ENCODE measurements around the gene TIMM13.

Gene TIMM13

GRCh38 chr19:2382530-2383222 is 44.7 kb downstream of the TIMM13 start:
- DNase-seq (ENCODE audit: low read depth) = no peak

- no peak for DNase-seq (ENCODE audit: low read depth)
These were observed 46.1 kb downstream of the TIMM13 start for GRCh38 chr19:2381148-2381820.

GRCh38 chr19:2380567-2380966 is 46.8 kb downstream of the TIMM13 start:
- no peak for DNase-seq (ENCODE audit: low read depth)

GRCh38 chr19:2376784-2377519 is 50.4 kb downstream of the TIMM13 start:
- no peak for DNase-seq (ENCODE audit: low read depth)
